LNCaP clone FGC (cell line): ENCODE results near the gene NOSTRIN.
"Not testable (repeated sequence)": the region's sequence is repeated elsewhere in the genome, so short reads cannot be mapped to it uniquely, and the experiment has no call there.

Experiments
- DNase-seq: peaks from one replicate; pipeline ENCODE4 v3.0.0-alpha.2; 2011; ENCODE audit warnings: low read depth
- H3K4me3 ChIP-seq: 2 replicates; pipeline ENCODE4 v1.5.1; 2011; ENCODE audit warnings: mild to moderate bottlenecking, low read depth, low read length, control low read depth
- TF ChIP-seq, protein P1 (sequence below): IDR thresholded peaks from 2 replicates; pipeline ENCODE4 v1.5.1; 2012; ENCODE audit warnings: mild to moderate bottlenecking; ENCODE audit not compliant: control insufficient read depth, insufficient read depth; ENCODE audit errors: extremely low read depth

The NOSTRIN gene

DNA sequence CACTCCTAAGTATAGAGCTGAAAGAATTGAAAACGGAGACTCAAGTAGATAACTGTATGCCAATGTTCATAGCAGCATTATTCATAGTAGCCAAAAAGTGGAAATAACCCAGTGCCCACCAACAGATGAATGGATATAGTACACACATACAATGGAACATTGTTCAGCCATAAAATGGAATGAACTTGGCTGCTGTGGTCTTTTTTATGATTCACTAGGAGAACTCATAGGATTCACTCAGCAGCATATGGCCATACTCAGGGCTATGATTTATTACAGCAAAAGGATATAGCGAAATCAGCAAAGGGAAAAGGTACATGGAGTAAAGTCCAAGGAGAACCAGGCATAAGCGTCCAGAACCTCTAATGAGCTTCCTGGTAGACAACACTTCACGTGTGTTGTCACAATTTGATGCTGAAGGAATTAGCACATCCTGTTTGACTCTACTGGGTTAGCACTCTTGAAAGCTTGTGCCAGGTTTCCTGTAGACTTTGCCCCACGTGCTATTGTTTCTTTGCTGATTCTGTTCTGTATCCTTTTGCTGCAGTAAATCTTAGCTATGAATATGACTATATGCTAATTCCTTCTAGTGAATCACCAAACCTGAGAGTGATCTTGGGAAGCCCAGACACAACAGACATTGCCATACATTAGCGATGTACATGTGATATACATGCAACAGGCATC is 72.1 kb downstream of the NOSTRIN start:
- TF ChIP-seq, protein P1, sequence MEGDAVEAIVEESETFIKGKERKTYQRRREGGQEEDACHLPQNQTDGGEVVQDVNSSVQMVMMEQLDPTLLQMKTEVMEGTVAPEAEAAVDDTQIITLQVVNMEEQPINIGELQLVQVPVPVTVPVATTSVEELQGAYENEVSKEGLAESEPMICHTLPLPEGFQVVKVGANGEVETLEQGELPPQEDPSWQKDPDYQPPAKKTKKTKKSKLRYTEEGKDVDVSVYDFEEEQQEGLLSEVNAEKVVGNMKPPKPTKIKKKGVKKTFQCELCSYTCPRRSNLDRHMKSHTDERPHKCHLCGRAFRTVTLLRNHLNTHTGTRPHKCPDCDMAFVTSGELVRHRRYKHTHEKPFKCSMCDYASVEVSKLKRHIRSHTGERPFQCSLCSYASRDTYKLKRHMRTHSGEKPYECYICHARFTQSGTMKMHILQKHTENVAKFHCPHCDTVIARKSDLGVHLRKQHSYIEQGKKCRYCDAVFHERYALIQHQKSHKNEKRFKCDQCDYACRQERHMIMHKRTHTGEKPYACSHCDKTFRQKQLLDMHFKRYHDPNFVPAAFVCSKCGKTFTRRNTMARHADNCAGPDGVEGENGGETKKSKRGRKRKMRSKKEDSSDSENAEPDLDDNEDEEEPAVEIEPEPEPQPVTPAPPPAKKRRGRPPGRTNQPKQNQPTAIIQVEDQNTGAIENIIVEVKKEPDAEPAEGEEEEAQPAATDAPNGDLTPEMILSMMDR, result no peak
- DNase-seq, result no peak
- no peak overlapping the region for H3K4me3 ChIP-seq

DNA sequence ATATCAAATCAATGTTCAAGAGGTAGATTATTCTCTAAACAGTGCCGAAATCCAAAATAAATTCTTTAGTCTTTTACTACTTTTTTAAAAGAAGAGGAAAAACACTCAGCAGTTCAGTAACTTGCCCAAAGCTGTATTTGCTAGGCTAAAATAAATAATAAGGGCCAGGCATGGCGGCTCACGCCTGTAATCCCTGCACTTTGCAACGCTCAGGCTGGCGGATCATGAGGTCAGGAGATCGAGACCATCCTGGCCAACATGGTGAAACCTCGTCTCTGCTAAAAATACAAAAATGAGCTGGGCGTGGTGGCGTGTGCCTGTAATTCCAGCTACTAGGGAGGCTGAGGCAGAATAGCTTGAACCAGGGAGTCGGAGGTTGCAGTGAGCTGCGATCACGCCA is 79.7 kb downstream of the NOSTRIN start:
- H3K4me3 ChIP-seq, DNase-seq: not testable (repeated sequence)

DNA sequence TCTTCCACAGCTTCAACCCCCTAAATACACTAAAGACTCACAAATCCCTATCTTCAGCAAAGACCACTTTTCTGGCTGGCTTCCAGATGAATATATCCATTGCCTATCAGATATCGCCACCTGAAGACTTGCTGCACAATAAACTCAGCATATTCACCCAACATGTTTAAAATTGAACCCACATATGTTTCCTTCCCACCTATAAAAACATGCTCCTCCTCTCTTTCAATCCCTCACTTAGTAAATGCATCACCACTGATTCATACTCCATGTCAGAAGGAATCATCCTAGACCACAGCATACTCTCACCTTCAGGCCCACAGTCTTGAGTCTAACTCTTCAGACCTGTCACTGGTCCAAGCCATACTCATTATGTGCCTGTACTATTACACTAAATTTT is 82.5 kb downstream of the NOSTRIN start:
- no peak overlapping the region for H3K4me3 ChIP-seq
- TF ChIP-seq, protein P1, result no peak
- no peak for DNase-seq

DNA sequence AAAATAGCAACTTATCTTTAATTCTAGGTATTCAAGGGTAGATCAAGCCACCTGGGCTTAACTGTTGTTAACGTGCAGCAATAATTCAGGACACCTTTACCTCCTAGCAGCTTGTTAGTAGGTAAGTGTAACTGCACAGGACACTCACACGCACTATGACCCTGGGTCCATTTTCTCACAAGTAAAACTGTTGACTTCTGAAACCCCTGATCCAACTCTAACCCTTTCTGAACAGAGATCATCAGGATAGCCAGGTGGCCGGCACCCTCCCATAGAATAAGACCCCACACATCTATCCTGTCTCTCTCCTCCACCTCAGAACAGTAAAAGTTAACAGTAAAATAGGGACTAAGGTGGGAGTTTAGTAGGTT is 87.2 kb downstream of the NOSTRIN start:
- peak overlapping the region; percentile 67 for H3K4me3 ChIP-seq
- DNase-seq, result no peak
- TF ChIP-seq, protein P1, result no peak

DNA sequence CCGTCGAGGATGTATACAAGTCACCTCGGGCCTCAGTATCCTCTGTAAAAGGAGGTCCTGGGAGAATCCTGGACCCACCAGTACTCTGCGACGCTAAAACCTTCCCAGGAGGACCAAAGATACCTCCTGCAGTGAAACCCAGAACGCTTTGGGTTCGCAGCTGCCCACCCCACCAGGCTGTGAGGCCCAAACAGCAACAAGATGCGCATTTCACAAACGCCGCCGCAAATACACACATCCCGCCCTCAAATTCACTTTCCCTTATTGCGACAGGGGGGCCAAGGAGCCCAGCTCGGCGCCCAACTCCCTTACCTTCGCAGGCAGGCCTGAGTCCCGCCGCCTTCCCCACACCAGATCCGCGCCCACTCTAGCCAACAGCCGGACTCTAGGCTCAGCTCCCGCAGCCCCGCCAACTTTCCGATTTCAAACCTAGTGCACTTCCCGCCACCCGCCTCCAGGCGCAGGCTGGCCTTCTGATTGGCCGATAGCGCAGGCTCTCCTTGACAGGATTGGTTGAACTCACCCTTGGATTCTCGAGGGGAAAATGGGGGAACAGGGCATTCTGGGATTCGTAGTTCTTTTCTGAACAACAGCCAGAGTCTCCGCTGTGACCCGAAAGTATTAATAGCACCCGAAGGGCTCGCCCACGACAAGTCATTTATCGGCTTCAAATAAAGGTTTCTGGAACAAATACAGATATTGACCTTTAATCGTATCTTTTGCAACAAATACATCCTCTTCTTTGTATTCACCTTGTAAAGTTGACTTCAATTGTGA is 87.8 kb downstream of the NOSTRIN start, which contains the start of gene SPC25:
Gene SPC25, minus strand, starts transcription at position 425 of the 777 bp plus-strand sequence. CDS start 911 bp downstream, outside the sequence.
- peak; percentile 57 for DNase-seq
- TF ChIP-seq, protein P1, result no peak
- peak within 1 kb of the TSS; percentile 67 for H3K4me3 ChIP-seq

DNA sequence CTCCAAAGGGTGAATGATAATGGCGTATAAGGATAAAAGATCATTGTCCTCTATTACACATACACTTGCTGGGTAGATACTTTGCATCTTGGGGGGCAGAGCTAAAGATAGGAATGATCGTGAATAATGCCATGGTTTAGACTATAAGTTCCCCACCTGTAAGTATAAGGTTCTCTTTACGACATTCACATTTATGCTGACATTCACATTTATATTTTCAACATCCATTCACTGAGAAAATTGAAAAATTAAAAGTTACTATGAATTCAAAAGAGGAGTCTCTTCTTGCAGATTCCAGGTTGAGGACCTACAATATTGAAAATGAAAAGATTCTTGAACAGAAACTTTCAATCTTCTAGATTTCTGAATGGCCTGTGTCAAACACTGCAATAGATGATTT is 89.9 kb downstream of the NOSTRIN start:
- TF ChIP-seq, protein P1, result no peak
- no peak overlapping the region for H3K4me3 ChIP-seq
- no peak for DNase-seq

DNA sequence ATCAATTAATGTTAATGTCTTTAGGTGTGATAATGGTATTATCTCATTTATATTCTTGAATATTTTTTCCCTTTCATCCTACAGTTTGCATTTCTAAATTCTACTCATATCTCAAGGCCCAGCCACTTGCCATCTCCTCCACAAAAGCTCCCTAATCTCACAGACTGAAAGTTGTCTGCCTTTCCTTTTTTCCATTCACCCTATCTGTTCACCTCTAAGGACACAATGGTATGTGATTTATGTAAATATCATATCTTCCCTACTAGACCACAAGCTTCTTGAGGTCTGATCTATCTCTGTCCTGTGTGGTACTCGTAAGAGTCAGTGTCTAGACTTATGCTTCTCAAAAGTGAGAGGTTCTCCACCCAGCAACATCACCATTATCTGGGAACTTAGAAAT is 91.7 kb downstream of the NOSTRIN start:
- TF ChIP-seq, protein P1, result no peak
- DNase-seq, result no peak
- no peak overlapping the region for H3K4me3 ChIP-seq
